ENCODE results near the gene MYO1G. TPM values are rescaled to one million over a fixed set of nuclear protein-coding genes. Genes with fewer than 3 reads are reported as not detected.

MYO1G gene
- total RNA-seq, 1 experiment from 2014 or later, result 0.57 TPM

DNA sequence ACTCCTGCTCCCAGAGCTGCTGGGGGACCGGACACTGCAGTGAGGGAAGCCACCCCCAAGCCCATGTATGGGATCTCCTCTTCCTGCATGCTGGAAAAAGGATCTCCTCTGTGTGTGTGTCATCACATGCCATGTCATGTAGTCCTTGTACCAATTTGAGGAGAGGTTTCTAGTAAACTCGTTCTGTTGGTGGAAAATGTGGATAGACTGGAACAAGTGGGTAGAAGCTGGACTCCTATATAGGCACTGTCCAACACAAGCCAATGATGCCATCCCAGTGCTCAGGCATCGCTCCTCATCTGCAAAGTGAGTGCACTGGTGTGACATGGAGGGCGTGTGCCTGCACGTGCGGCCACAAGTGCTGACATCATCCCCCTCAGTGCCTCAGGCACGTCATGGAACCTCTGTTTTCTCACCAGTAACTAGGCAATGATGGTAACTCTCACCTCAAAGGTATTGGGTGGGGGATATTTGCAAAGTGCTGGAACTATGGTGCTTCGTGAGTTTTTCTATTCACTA lies 19.3 kb downstream of the MYO1G start:
- no peak overlapping the region; a peak in 1 of 7 replicates for H3K27ac Mint-ChIP-seq
- H2AFZ ChIP-seq (ENCODE audit: low read length), result no peak overlapping the region
- H2BK5ac ChIP-seq (ENCODE audit: insufficient read length, low read length), result no peak overlapping the region
- WGBS (ENCODE audit: extremely low coverage, insufficient read length, low lambda C conversion rate), result no CpG with 5 or more reads among the region's 8 CpGs
- H2BK15ac ChIP-seq (ENCODE audit: low read depth, low read length), result no peak overlapping the region
- H3T11ph ChIP-seq (ENCODE audit: low read length), result no peak overlapping the region
- H3K23ac ChIP-seq (ENCODE audit: insufficient read length, low read depth, low read length), result no peak overlapping the region
- H3K27me3 Mint-ChIP-seq (ENCODE audit: low read depth), result peaks cover 32% of the 10 kb centered on the region
- H3K4me1 ChIP-seq (ENCODE audit: insufficient read depth, low read length), result no peaks in the 10 kb centered on the region
- no peak overlapping the region for H4K8ac ChIP-seq (replicated peaks; ENCODE audit: insufficient read length, low read depth, low read length)
- no peak overlapping the region for H3K4me3 Mint-ChIP-seq
- H4K5ac ChIP-seq (ENCODE audit: insufficient read length, low read depth, low read length), result no peak overlapping the region
- no peak overlapping the region for H3K9ac ChIP-seq (ENCODE audit: extremely low read depth, insufficient read length, low read length)
- no peak overlapping the region for H3K18ac ChIP-seq (ENCODE audit: insufficient read length, low read depth, low read length)
- H2AK5ac ChIP-seq (ENCODE audit: insufficient read length, low read length), result no peak overlapping the region
- no peak for TF ChIP-seq CTCF (conservative IDR thresholded peaks at IDR 0.05)
- peaks cover 0 to 2% of the 10 kb centered on the region in 2 experiments; a peak in 1 of 5 replicates for H3K9me3 Mint-ChIP-seq
- no peaks in the 10 kb centered on the region for H4K20me1 ChIP-seq (ENCODE audit: control insufficient read depth, insufficient read depth, insufficient read length)
- DNase-seq, result no peak
- H3K79me1 ChIP-seq (ENCODE audit: insufficient read depth, low read depth, low read length, poor library complexity, severe bottlenecking), result no peaks in the 10 kb centered on the region
- no peak overlapping the region for H3K4ac ChIP-seq (ENCODE audit: low read depth, low read length)
- H3K14ac ChIP-seq (ENCODE audit: insufficient read depth, low read length), result no peak overlapping the region
- no peak overlapping the region for H3K56ac ChIP-seq (ENCODE audit: insufficient read length, low read depth, low read length)
- no peak overlapping the region for H2BK120ac ChIP-seq (ENCODE audit: low read depth, low read length, poor library complexity, severe bottlenecking)
- H4K91ac ChIP-seq (ENCODE audit: insufficient read length, low read depth, low read length), result no peak overlapping the region
- H3K9me3 ChIP-seq (ENCODE audit: control insufficient read depth, low read depth, low read length), result no peaks in the 10 kb centered on the region
- no peak overlapping the region for H2BK12ac ChIP-seq (ENCODE audit: insufficient read length, low read depth, low read length)
- no peak overlapping the region for H2BK20ac ChIP-seq (ENCODE audit: low read depth, low read length, poor library complexity, severe bottlenecking)
- H3K36me3 Mint-ChIP-seq (ENCODE audit: insufficient read depth in 1 of 3, low read depth in 3 of 3), result no peaks in the 10 kb centered on the region
- no peaks in the 10 kb centered on the region for H3K4me1 Mint-ChIP-seq
- no peak overlapping the region for H3K4me2 ChIP-seq (ENCODE audit: insufficient read depth, insufficient read length, low read length)
- no peaks in the 10 kb centered on the region for H3K79me2 ChIP-seq (ENCODE audit: insufficient read depth, low read length)
- no peaks in the 10 kb centered on the region for H3K23me2 ChIP-seq (ENCODE audit: insufficient read length, low read depth, low read length, poor library complexity, severe bottlenecking)
- no peaks in the 10 kb centered on the region; the same call in 1 of the 2 replicates for H3K27me3 ChIP-seq (ENCODE audit: insufficient read depth, low read length)
- no peak overlapping the region for H3K27ac ChIP-seq (ENCODE audit: insufficient read length, low read depth, low read length)

All from H9 (cell line).